ENCODE data around the gene TAMM41.
"Not testable (repeated sequence)": the region's sequence is repeated elsewhere in the genome, so short reads cannot be mapped to it uniquely, and the experiment has no call there.

TAMM41 gene

DNA sequence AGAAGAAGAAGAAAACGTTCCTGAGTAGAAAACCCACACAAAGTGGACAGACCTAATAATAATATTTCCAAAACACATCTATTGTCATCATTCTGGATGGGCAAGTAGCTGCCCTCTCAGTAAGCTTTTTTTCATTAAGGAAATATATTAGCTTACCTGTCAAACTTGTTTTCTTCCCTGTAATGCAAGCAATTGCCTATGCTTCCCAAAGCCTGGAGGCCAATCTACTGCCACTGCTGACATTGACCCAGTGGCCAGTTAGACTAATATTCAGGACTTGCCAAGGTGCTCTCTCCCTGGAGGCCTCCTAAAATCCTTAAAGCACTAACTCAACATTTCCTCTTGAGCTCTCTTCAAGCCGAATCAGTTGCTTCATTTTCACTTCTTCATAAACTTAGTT lies 86.7 kb downstream of the TAMM41 start:
- DNase-seq = no peak

DNA sequence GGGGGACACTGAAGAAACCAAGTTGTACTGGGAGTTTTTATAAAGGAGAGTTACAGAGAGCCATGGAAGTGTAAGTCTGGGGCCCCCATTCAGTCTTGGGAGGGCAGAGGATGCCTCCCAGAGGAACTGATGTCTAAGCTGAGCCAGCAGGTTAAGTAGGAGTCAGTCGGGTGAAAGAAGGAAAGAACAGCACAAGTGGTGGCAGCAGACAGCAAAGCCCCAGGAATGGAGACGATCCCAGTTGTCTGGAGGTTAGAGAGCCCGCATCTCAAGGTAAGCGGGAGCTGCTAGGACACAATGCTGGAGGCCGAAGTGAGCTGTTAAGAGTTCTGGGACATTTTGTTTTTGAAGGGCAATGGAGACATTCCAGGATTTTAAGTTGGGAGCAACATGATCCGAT lies 88.8 kb downstream of the TAMM41 start:
- no peak for DNase-seq

GRCh38 chr3:11757441-11757875 lies 89.2 kb downstream of the TAMM41 start:
- no peak for DNase-seq

- DNase-seq = no peak
Observed at GRCh38 chr3:11755276-11755675, 91.4 kb downstream of the TAMM41 start.

- not testable (repeated sequence) for DNase-seq
Observed at GRCh38 chr3:11752254-11752653, 94.4 kb downstream of the TAMM41 start.

DNA sequence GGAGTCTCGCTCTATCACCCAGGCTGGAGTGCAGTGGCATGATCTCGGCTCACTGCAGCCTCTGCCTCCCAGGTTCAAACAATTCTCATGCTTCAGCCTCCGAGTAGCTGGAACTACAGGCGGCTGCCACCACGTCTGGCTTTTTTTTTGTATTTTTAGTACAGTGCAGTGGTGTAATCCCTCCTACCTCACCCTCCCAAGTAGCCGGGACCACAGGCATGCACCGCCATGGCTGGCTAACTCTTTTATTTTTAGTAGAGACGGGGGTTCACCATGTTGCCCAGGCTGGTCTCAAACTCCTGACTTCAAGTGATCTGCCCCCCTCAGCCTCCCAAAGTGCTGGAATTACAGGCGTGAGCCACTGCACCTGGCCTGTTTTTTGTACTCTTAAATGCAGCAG lies 98.4 kb downstream of the TAMM41 start:
- not testable (repeated sequence) for DNase-seq

Data from GF-D8 (cell line).